Lung (tissue), 12 donors: ENCODE data around the gene TUBB8. TPM values are rescaled to one million over a fixed set of nuclear protein-coding genes. Genes with fewer than 3 reads are reported as not detected.

ENCODE experiments used
- ATAC-seq: fragments of 200-7000 bp; cut with Tn5 transposase; one replicate; pipeline ENCODE4 v1.9.1; 2020; ENCODE audit warnings: moderate number of reproducible peaks; ENCODE audit not compliant: insufficient read depth, low FRiP score
- DNase-seq, 3 donors: peaks; one replicate each; pipeline ENCODE4 v3.0.0-alpha.2; 2013 to 2017
- H3K27ac ChIP-seq, 2 donors: one replicate each; pipeline ENCODE4 v1.5.1; 2013; ENCODE audit warnings: mild to moderate bottlenecking in 2 of 2, moderate library complexity in 2 of 2, control low read depth in 1 of 2, inconsistent platforms in 1 of 2, low read depth in 1 of 2, low read length in 1 of 2
- H3K27me3 ChIP-seq, 3 donors: one replicate each; pipeline ENCODE4 v1.5.1; 2013; ENCODE audit warnings: low read length in 2 of 3; ENCODE audit not compliant: control insufficient read depth in 3 of 3, insufficient read depth in 3 of 3
- H3K36me3 ChIP-seq, 4 donors: one replicate each; pipeline ENCODE4 v1.5.1; 2013; ENCODE audit warnings: low read length in 4 of 4, mild to moderate bottlenecking in 1 of 4, moderate library complexity in 1 of 4; ENCODE audit not compliant: control insufficient read depth in 4 of 4, insufficient read depth in 4 of 4
- H3K4me1 ChIP-seq, 5 donors: one replicate each; pipeline ENCODE4 v1.5.1; 2013; ENCODE audit warnings: low read length in 5 of 5, mild to moderate bottlenecking in 2 of 5, moderate library complexity in 1 of 5; ENCODE audit not compliant: control insufficient read depth in 5 of 5, insufficient read depth in 5 of 5
- H3K4me3 ChIP-seq: one replicate; pipeline ENCODE4 v1.5.1; 2013; ENCODE audit warnings: mild to moderate bottlenecking, control low read depth, moderate library complexity
- H3K9ac ChIP-seq, 2 donors: one replicate each; pipeline ENCODE4 v1.5.1; 2013; ENCODE audit warnings: low read length in 2 of 2, control low read depth in 1 of 2; ENCODE audit not compliant: insufficient read depth in 1 of 2
- H3K9me3 ChIP-seq, 4 donors: one replicate each; pipeline ENCODE4 v1.5.1; 2013; ENCODE audit warnings: low read length in 3 of 4, mild to moderate bottlenecking in 1 of 4, moderate library complexity in 1 of 4; ENCODE audit not compliant: control insufficient read depth in 4 of 4, insufficient read depth in 3 of 4
- WGBS, 2 donors: extraction: QIAGEN DNeasy Blood & Tissue Kit; methylation state at CpG; one replicate each; pipeline ENCODE4 v1.1.7; 2013; 5-methylcytosine and 5-hydroxymethylcytosine counted together
- polyA plus RNA-seq, 2 donors: library from polyadenylated mRNA; stranded (reverse); fragments of 200-250 nt; gene quantifications; one replicate each; pipeline ENCODE4 v1.2.1, GENCODE V29; 2013
- total RNA-seq, 2 donors: library from RNA; depleted of rRNA in 1 of 2; stranded (reverse); fragments of >200 nt in 1 of 2; gene quantifications; one replicate each; pipeline ENCODE4 v1.2.1, GENCODE V29; 2014 to 2021
- TF ChIP-seq, protein P1 (sequence below): IDR thresholded peaks from 2 replicates; pipeline ENCODE4 v1.5.1; 2012; ENCODE audit warnings: mild to moderate bottlenecking; ENCODE audit errors: control extremely low read depth, extremely low read depth
- donor health status: control.
- donor health status: control.
- donor health status: Bipolar disorder and iron deficiency.
- donor health status: healthy.
- donor health status: DM: yes; HTN: yes; CAD: no.

TUBB8 gene
- total and polyA plus RNA-seq, 4 donors = 0.15 to 0.27 TPM; not detected in 2

DNA sequence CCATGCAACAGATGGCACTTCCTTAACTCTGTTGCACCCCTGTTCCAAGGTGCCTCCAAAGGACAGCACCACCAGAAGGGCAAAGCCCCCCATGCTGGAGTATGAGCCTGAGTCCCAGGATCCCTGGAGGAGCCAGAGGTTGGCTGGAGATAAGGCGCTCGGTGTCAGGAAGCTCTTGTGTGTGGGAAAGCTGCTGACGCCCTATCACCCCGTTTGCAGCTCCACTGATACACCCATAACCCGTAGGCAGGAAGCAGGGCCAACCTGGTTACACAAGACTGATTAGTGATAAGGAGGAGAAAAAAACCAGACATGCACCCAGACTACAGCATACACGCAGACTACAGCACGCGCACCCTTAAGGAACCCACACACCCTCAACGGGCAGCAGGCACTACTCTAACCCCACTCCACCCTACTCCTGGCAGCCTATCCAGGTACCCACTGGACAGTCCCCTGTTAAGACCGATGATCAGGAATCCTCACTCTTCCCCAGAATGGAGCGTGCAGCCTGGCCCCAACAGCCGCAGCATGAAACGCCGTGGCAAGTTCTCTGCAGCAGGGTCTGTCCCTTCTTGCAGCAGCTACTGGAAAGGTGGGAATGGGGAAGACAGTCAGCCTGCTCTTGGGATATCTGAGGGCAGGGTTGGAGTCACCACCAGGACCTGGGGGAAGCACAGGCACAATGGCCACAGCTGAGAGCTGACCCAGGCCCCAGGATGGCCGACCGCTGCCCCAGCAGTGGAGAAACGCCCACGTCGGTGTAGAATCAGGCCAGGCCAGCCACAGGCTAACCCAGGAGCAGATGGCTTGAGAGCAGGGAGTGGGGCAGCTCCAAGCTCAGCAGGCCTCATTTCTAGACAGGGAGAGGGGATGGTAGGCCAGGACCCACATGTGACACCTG lies 38.3 kb upstream of the TUBB8 start:
- Histone ChIP-seq H3K27ac (no peak overlapping the region), H3K36me3 (no peaks in the 10 kb centered on the region), H3K4me3 (no peak overlapping the region), H3K9me3 (peaks cover 0 to 3% (median 0%) of the 10 kb centered on the region in 4 donors), H3K9ac (no peak overlapping the region), H3K4me1 (peaks cover 0 to 6% (median 0%) of the 10 kb centered on the region in 5 donors), H3K27me3 (peaks cover 0 to 2% (median 0%) of the 10 kb centered on the region in 3 donors)
- TF ChIP-seq, protein P1, sequence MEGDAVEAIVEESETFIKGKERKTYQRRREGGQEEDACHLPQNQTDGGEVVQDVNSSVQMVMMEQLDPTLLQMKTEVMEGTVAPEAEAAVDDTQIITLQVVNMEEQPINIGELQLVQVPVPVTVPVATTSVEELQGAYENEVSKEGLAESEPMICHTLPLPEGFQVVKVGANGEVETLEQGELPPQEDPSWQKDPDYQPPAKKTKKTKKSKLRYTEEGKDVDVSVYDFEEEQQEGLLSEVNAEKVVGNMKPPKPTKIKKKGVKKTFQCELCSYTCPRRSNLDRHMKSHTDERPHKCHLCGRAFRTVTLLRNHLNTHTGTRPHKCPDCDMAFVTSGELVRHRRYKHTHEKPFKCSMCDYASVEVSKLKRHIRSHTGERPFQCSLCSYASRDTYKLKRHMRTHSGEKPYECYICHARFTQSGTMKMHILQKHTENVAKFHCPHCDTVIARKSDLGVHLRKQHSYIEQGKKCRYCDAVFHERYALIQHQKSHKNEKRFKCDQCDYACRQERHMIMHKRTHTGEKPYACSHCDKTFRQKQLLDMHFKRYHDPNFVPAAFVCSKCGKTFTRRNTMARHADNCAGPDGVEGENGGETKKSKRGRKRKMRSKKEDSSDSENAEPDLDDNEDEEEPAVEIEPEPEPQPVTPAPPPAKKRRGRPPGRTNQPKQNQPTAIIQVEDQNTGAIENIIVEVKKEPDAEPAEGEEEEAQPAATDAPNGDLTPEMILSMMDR = no peak
- ATAC-seq (no peak), DNase-seq (peak in 1 of 3 donors; percentile 11)
- WGBS, 2 donors = 67 to 72% methylated on average over 19 of the region's 19 CpGs

- no peak for DNase-seq
These were observed 36.9 kb upstream of the TUBB8 start for GRCh38 chr10:86031-86430.

DNA sequence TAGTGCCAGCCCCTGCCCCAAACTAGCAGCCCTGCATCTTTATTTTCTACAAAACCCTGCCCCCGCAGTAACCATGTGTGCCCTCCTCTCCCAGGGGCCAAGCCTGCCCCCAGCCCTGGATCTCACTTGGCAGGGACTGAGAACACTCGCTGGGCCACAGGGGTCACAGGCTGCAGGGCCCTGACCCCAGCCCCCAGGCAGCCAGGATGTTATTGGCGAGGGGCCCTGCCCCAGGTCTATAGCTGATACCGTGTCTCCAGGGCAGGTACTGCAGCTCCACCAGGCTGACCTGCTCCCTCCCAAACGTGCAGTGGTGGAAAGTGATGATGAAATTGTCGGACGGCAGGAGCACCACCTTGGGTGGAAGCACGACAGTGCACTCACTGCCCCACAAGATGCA lies 35.9 kb upstream of the TUBB8 start:
- H3K4me3 ChIP-seq = no peak overlapping the region
- H3K27ac ChIP-seq = no peak overlapping the region
- 77 to 86% methylated on average over 8 of the region's 8 CpGs for WGBS, 2 donors
- no peak for ATAC-seq
- TF ChIP-seq, protein P1 = no peak
- no peaks in the 10 kb centered on the region for H3K4me1 ChIP-seq
- no peaks in the 10 kb centered on the region for H3K36me3 ChIP-seq
- H3K9me3 ChIP-seq = no peaks in the 10 kb centered on the region
- peaks cover 0 to 2% (median 0%) of the 10 kb centered on the region in 3 donors for H3K27me3 ChIP-seq
- no peak overlapping the region for H3K9ac ChIP-seq
- DNase-seq = no peak

More at GRCh38 chr10:86031-86430, 36.9 kb upstream of the TUBB8 start:
- Histone ChIP-seq H3K27ac (no peak overlapping the region), H3K4me1 (no peaks in the 10 kb centered on the region), H3K27me3 (peaks cover 0 to 2% (median 0%) of the 10 kb centered on the region in 3 donors), H3K4me3 (no peak overlapping the region), H3K9me3 (no peaks in the 10 kb centered on the region), H3K36me3 (no peaks in the 10 kb centered on the region), H3K9ac (no peak overlapping the region)
- 91 to 92% methylated on average over 9 to 10 of the region's 10 CpGs for WGBS, 2 donors
- TF ChIP-seq, protein P1 = no peak
- ATAC-seq = no peak
